Forelimb muscle (tissue), 1 donor: ENCODE measurements around the gene RNF149. TPM values are rescaled to one million over a fixed set of nuclear protein-coding genes. Genes with fewer than 3 reads are reported as not detected.

Source experiments
- DNase-seq: peaks from one replicate; pipeline ENCODE4 v3.0.0-alpha.2; 2013; ENCODE audit warnings: low read depth
- polyA plus RNA-seq: library from polyadenylated mRNA; unstranded; fragments of 120-200 nt; gene quantifications from one replicate; pipeline ENCODE4 v1.2.1, GENCODE V29; 2013; ENCODE audit not compliant: insufficient read length

Gene RNF149
- polyA plus RNA-seq, 1 donor, result 36.2 TPM

DNA sequence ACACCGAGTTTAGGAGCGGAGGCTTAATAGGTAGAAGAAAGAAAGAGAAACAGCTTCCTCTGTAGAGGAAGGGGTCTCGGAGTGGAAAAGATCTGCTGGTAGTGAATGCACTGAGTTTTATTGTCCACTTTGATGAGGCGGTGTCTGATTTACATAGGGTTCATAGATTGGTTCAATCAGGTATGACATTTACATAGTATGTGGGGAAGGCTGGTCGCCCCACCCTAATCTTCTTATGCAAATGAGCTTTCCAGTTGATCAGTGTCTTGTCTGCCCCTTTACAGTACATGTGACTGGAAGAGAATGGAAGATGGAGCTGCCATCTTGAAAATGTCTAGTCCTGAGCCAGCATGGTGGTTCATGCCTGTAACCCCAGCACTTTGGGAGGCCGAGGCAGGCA lies 75.7 kb downstream of the RNF149 start:
- DNase-seq, result no peak

DNA sequence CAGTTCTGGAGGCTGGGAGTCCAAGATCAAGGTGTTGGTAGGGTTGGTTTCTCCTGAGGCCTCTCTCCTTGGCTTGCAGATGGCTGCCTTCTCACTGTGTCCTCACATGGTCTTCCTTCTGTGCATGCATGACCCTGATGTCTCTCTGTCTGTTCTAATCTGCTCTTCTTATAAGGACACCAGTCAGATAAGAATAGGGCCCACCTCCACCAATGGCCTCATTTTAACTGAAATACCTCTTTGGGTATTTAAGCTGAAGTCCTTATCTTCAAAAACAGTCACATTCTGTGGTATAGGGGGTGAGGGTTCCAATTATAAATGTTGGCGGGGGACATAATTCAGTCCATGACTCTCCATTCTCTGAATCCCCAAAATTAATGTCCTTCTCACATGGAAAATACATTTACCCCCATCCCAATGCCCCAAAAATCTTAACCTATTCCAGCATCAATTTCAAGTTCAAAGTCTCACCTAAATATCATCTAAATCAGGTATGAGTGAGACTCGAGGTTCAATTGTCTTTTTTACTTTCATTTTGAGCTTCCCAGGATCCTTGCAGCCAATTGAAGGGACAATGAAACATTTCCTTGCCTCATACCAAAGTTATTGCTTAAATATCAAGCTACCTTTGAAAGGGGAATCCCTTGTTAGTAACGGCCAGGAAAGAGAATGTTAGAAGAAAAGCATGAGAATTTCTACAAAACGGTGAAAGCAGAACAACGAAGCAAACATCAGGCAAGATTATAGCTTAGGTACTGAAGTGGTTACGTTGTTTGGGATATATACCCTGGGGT lies 76.4 kb downstream of the RNF149 start:
- DNase-seq, result no peak

DNA sequence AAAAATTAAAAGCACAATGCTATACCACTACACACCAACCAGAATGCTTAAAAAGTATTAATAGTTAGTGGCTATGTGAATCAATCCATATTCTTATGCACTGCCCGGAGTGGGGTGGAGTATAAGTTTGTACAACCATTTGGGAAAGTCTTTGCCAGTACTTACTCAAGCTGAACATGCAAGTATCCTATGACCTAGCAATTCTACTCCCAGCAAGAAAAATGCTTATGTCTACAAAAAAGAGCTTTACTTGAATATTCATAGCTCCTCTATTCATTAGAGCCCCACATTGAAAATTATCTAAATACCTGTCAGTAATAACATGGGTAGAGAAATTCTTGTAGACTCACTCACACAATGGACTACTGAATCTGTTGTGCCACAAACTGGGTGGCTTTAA lies 77.3 kb downstream of the RNF149 start:
- no peak for DNase-seq

DNA sequence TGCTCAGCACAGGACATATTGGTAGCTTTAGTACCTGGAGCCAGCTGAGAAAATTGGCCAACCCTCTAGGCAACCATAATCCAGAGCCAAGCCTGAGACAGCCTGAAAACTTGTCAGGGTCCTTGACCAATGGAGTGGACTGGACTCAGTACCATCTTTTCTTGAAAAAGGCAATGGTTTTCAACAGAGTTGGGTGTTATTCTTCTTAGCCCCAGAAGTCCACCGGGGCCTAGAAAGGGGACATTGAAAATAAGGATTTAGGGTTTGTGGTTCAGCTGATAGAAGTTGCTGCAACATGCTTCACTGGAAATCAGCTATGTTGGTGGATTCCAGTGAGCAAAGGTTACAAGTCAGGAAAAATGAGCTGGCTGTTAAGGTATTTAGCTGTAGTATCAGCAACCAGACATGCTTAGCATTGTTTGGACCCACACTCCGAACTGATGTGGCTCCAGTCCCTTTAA lies 77.9 kb downstream of the RNF149 start:
- no peak for DNase-seq

Other genes starting within 250 kb of the RNF149 start
- gene TBC1D8, start 157.3 kb downstream of the RNF149 start, polyA plus RNA-seq, result 26.2 TPM
- 34.3 TPM for gene CNOT11, start 55.8 kb downstream of the RNF149 start, polyA plus RNA-seq
- 3.9 TPM for gene CREG2, start 78.8 kb upstream of the RNF149 start, polyA plus RNA-seq
- 2.1 TPM for gene RFX8, start 166.4 kb upstream of the RNF149 start, polyA plus RNA-seq